Hepatocyte (in vitro differentiated cells): ENCODE results near the gene TRAPPC6A. TPM values are rescaled to one million over a fixed set of nuclear protein-coding genes. Genes with fewer than 3 reads are reported as not detected.

ENCODE experiments used
- DNase-seq: peaks from one replicate; pipeline ENCODE4 v3.0.0-alpha.2; 2016; ENCODE audit warnings: low spot score
- H2AFZ ChIP-seq: fragments of 200-600 bp; sonication (generic); 2 replicates; pipeline ENCODE4 v1.6.0; 2016; ENCODE audit warnings: antibody characterized with exemption, mild to moderate bottlenecking
- H3K27ac ChIP-seq: fragments of 200-600 bp; sonication (generic); 2 replicates; pipeline ENCODE4 v1.5.1; 2016; ENCODE audit warnings: mild to moderate bottlenecking
- H3K27me3 ChIP-seq: fragments of 200-600 bp; sonication (generic); 2 replicates; pipeline ENCODE4 v1.6.1; 2016
- H3K36me3 ChIP-seq: fragments of 200-600 bp; sonication (generic); replicated peaks from 2 replicates; pipeline ENCODE4 v1.5.1; 2016; ENCODE audit warnings: low read depth; ENCODE audit not compliant: insufficient read depth
- H3K4me1 ChIP-seq: fragments of 200-600 bp; sonication (generic); 2 replicates; pipeline ENCODE4 v1.5.1; 2016; ENCODE audit warnings: mild to moderate bottlenecking, moderate library complexity; ENCODE audit not compliant: insufficient read depth
- H3K4me2 ChIP-seq: fragments of 200-600 bp; sonication (generic); 2 replicates; pipeline ENCODE4 v1.6.0; 2016
- H3K4me3 ChIP-seq: fragments of 200-600 bp; sonication (generic); 2 replicates; pipeline ENCODE4 v1.5.1; 2016; ENCODE audit warnings: mild to moderate bottlenecking
- H3K79me2 ChIP-seq: fragments of 200-600 bp; sonication (generic); 2 replicates; pipeline ENCODE4 v1.6.0; 2017; ENCODE audit warnings: mild to moderate bottlenecking
- H3K9me2 ChIP-seq: fragments of 200-600 bp; sonication (generic); replicated peaks from 2 replicates; pipeline ENCODE4 v1.6.0; 2017; ENCODE audit warnings: mild to moderate bottlenecking; ENCODE audit not compliant: insufficient read depth
- H3K9me3 ChIP-seq: fragments of 200-600 bp; sonication (generic); 2 replicates; pipeline ENCODE4 v1.5.1; 2016; ENCODE audit warnings: low read depth, mild to moderate bottlenecking
- H4K20me1 ChIP-seq: fragments of 200-600 bp; sonication (generic); 2 replicates; pipeline ENCODE4 v1.6.0; 2016; ENCODE audit warnings: mild to moderate bottlenecking; ENCODE audit not compliant: insufficient read depth, poor library complexity, severe bottlenecking
- CTCF ChIP-seq: fragments of 200-600 bp; sonication (generic); IDR thresholded peaks from 2 replicates; pipeline ENCODE4 v1.5.1; 2016; ENCODE audit warnings: antibody characterized with exemption, mild to moderate bottlenecking; ENCODE audit not compliant: poor library complexity
- EZH2 ChIP-seq: fragments of 200-600 bp; sonication (generic); IDR thresholded peaks from 2 replicates; pipeline ENCODE4 v1.6.1; 2016; ENCODE audit warnings: antibody characterized with exemption, mild to moderate bottlenecking, borderline replicate concordance
- EZH2phosphoT487 ChIP-seq: fragments of 200-600 bp; sonication (generic); IDR thresholded peaks from one replicate; pipeline ENCODE4 v1.6.1; 2018; ENCODE audit warnings: antibody characterized with exemption, mild to moderate bottlenecking, low read depth, moderate library complexity; ENCODE audit not compliant: unreplicated experiment, severe bottlenecking
- whole genome bisulfite sequencing: methylation state at CpG from one replicate; pipeline ENCODE4 v1.1.6; 2016; ENCODE audit warnings: low lambda C conversion rate; ENCODE audit errors: missing lambda C conversion rate; 5-methylcytosine and 5-hydroxymethylcytosine counted together
- polyA plus RNA-seq: library from polyadenylated mRNA; unstranded; fragments of >200 nt; fragmentation: Nextera tagmentation; extraction: Ambion mirVana; gene quantifications from 2 replicates; pipeline ENCODE4 v1.2.1, GENCODE V29; 2016
- total RNA-seq: library from RNA; depleted of rRNA; stranded (reverse); fragments of >200 nt; gene quantifications from 2 replicates; pipeline ENCODE4 v1.2.3, GENCODE V29; 2014

TRAPPC6A gene
- total and polyA plus RNA-seq, 2 experiments from 2014 or later, result 25.7 to 60.1 TPM

GRCh38 chr19:45128146-45128545, 49.9 kb downstream of the TRAPPC6A start:
- 89% methylated on average over 5 of the region's 5 CpGs for WGBS
- no peak for TF ChIP-seq CTCF

DNA sequence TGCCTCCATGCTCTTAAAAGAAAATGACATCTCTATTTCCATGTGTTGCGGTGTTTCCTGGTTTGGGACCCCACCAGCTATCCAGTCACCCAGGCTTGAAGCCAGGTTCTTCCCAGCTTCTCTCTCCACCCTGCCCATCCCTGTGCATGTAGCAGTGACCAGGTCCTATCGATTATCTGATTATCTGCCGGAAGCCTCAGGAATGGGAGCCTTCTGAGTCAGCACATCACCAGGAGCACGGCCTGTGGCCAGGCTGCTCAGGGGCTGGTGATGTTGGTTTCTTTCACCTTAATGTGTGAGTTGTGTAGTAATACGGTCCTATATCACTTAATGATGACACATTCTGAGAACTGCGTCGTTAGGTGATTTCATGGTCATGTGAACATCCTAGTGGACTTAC, 51.4 kb downstream of the TRAPPC6A start:
- TF ChIP-seq CTCF, result no peak
- no peak for TF ChIP-seq EZH2phosphoT487
- no peak for TF ChIP-seq EZH2
- Histone ChIP-seq H3K9me2 (no peaks in the 10 kb centered on the region), H3K27ac (no peak overlapping the region), H3K9me3 (no peaks in the 10 kb centered on the region), H2AFZ (no peak overlapping the region), H3K36me3 (no peaks in the 10 kb centered on the region), H3K4me2 (no peak overlapping the region), H3K79me2 (peaks cover 90% of the 10 kb centered on the region), H3K4me3 (no peak overlapping the region), H3K4me1 (peaks cover 3% of the 10 kb centered on the region), H4K20me1 (peaks cover 68% of the 10 kb centered on the region), H3K27me3 (no peaks in the 10 kb centered on the region)
- WGBS, result 89% methylated on average over 7 of the region's 7 CpGs
- no peak for DNase-seq

More at GRCh38 chr19:45128146-45128545, 49.9 kb downstream of the TRAPPC6A start:
- Histone ChIP-seq H3K27ac (no peak overlapping the region), H3K27me3 (no peaks in the 10 kb centered on the region), H3K79me2 (peaks cover 90% of the 10 kb centered on the region), H2AFZ (no peak overlapping the region), H3K4me2 (no peak overlapping the region), H4K20me1 (peaks cover 64% of the 10 kb centered on the region), H3K4me1 (peaks cover 2% of the 10 kb centered on the region), H3K36me3 (no peaks in the 10 kb centered on the region), H3K4me3 (no peak overlapping the region), H3K9me3 (no peaks in the 10 kb centered on the region), H3K9me2 (no peaks in the 10 kb centered on the region)
- DNase-seq, result no peak

- H3K4me1 ChIP-seq, result peaks cover 3% of the 10 kb centered on the region
- no peak overlapping the region for H3K4me2 ChIP-seq
- no peak overlapping the region for H3K27ac ChIP-seq
- H2AFZ ChIP-seq, result no peak overlapping the region
- peaks cover 68% of the 10 kb centered on the region for H4K20me1 ChIP-seq
- no peaks in the 10 kb centered on the region for H3K27me3 ChIP-seq
- H3K9me3 ChIP-seq, result no peaks in the 10 kb centered on the region
- TF ChIP-seq EZH2phosphoT487 (no peak), CTCF (peak; percentile 64), EZH2 (no peak)
- H3K9me2 ChIP-seq, result no peaks in the 10 kb centered on the region
- no peak overlapping the region for H3K4me3 ChIP-seq
- WGBS, result 58% methylated on average over 12 of the region's 12 CpGs
- H3K79me2 ChIP-seq, result peaks cover 94% of the 10 kb centered on the region
- H3K36me3 ChIP-seq, result no peaks in the 10 kb centered on the region
- peak; percentile 83 for DNase-seq
These were observed 52.0 kb downstream of the TRAPPC6A start for GRCh38 chr19:45125975-45126493.

- no peak overlapping the region for H2AFZ ChIP-seq
These were observed 52.7 kb downstream of the TRAPPC6A start for GRCh38 chr19:45125360-45125759.

More at GRCh38 chr19:45125360-45125759, 52.7 kb downstream of the TRAPPC6A start:
- TF ChIP-seq EZH2, result no peak
- TF ChIP-seq CTCF, result no peak
- TF ChIP-seq EZH2phosphoT487, result no peak
- Histone ChIP-seq H3K27ac (no peak overlapping the region), H3K27me3 (no peaks in the 10 kb centered on the region), H3K4me1 (peaks cover 3% of the 10 kb centered on the region), H4K20me1 (peaks cover 68% of the 10 kb centered on the region), H3K4me2 (no peak overlapping the region), H3K9me2 (no peaks in the 10 kb centered on the region), H3K79me2 (peaks cover 98% of the 10 kb centered on the region), H3K9me3 (no peaks in the 10 kb centered on the region), H3K36me3 (no peaks in the 10 kb centered on the region), H3K4me3 (no peak overlapping the region)
- WGBS, result 93% methylated on average over 9 of the region's 9 CpGs
- DNase-seq, result no peak
